GM12878 (cell line): Measurements from ENCODE around the gene PDCD1LG2. TPM values are rescaled to one million over a fixed set of nuclear protein-coding genes. Genes with fewer than 3 reads are reported as not detected.

Experiments
- BCL11A ChIP-seq: IDR thresholded peaks from 2 replicates; pipeline ENCODE4 v1.6.1; 2011; ENCODE audit warnings: low read depth, low read length
- EP300 ChIP-seq, 2 experiments: fragments of 150-350 bp in 1 of 2; IDR thresholded peaks; 2 replicates each; pipeline ENCODE4 v1.6.1; 2011 to 2012; ENCODE audit warnings: low read depth in 2 of 2, low read length in 2 of 2, borderline replicate concordance in 1 of 2, improper control_type of control experiment in 1 of 2, inconsistent platforms in 1 of 2; ENCODE audit not compliant: control insufficient read depth in 1 of 2
- KLF5 ChIP-seq: fragments of 450-650 bp; IDR thresholded peaks from 2 replicates; pipeline ENCODE4 v1.6.1; 2014; ENCODE audit warnings: mild to moderate bottlenecking; ENCODE audit not compliant: partially characterized antibody
- MTA2 ChIP-seq: fragments of 450-650 bp; IDR thresholded peaks from 2 replicates; pipeline ENCODE4 v1.6.1; 2016; ENCODE audit warnings: low read depth, mild to moderate bottlenecking, moderate library complexity
- NFIC ChIP-seq: IDR thresholded peaks from 2 replicates; pipeline ENCODE4 v1.6.1; 2012; ENCODE audit warnings: low read depth, mild to moderate bottlenecking, inconsistent platforms, low read length, moderate library complexity
- NFXL1 ChIP-seq: fragments of 450-650 bp; IDR thresholded peaks from 2 replicates; pipeline ENCODE4 v1.6.1; 2017; ENCODE audit warnings: antibody characterized with exemption, mild to moderate bottlenecking, borderline replicate concordance
- POLR2AphosphoS2 ChIP-seq: IDR thresholded peaks from 2 replicates; pipeline ENCODE4 v1.6.1; 2011; ENCODE audit warnings: low read depth, mild to moderate bottlenecking, low read length, improper control_type of control experiment, moderate library complexity
- POU2F2 ChIP-seq: IDR thresholded peaks from 3 replicates; pipeline ENCODE4 v1.6.1; 2011; ENCODE audit warnings: low read depth, mild to moderate bottlenecking, low read length, borderline replicate concordance
- RELA ChIP-seq: fragments of 450-650 bp; IDR thresholded peaks from 2 replicates; pipeline ENCODE4 v1.8.0; 2014; ENCODE audit warnings: borderline replicate concordance; ENCODE audit not compliant: partially characterized antibody
- SIN3A ChIP-seq: IDR thresholded peaks from 2 replicates; pipeline ENCODE4 v1.6.1; 2012; ENCODE audit warnings: low read depth, low read length, improper control_type of control experiment
- STAT1 ChIP-seq: fragments of 450-650 bp; conservative IDR thresholded peaks from 2 replicates; pipeline ENCODE4 v1.6.1; 2014; ENCODE audit warnings: antibody characterized with exemption, mild to moderate bottlenecking
- YY1 ChIP-seq: IDR thresholded peaks from 2 replicates; pipeline ENCODE4 v1.6.1; 2011; ENCODE audit warnings: low read depth, mild to moderate bottlenecking, low read length
- ZNF24 ChIP-seq: fragments of 450-650 bp; IDR thresholded peaks from 2 replicates; pipeline ENCODE4 v1.6.1; 2017; ENCODE audit warnings: antibody characterized with exemption, mild to moderate bottlenecking
- ZNF622 ChIP-seq: fragments of 450-650 bp; IDR thresholded peaks from 2 replicates; pipeline ENCODE4 v1.6.1; 2017; ENCODE audit warnings: mild to moderate bottlenecking, inconsistent platforms
- polyA plus RNA-seq, 11 experiments: library from polyadenylated mRNA; depleted of rRNA in 4 of 11; unstranded in 6 of 11; stranded (reverse) in 5 of 11; fragments of >200 nt; fragmentation: Nextera tagmentation in 4 of 11; fragmentation: Illumina TruSeq in 1 of 11; extraction: Ambion mirVana in 4 of 11; extraction: Trizol in 1 of 11; gene quantifications; 1 replicate in 1 of 11; 2 replicates in 10 of 11; pipeline versions ENCODE4 v1.2.1 to v1.2.3, GENCODE V29; 2011 to 2016; ENCODE audit warnings: inconsistent platforms in 2 of 11, missing spikeins in 2 of 11, low read depth in 1 of 11
- total RNA-seq, 4 experiments: library from RNA; depleted of rRNA in 3 of 4; stranded (reverse); fragments of >200 nt in 3 of 4; fragmentation: Illumina TruSeq in 1 of 4; extraction: Trizol in 1 of 4; gene quantifications; 2 replicates each; pipeline versions ENCODE4 v1.2.1 to v1.2.3, GENCODE V29; 2013 to 2021
- TF ChIP-seq, protein P1 (sequence below): fragments of 450-650 bp; IDR thresholded peaks from 2 replicates; pipeline ENCODE4 v1.6.1; 2016; ENCODE audit warnings: mild to moderate bottlenecking
- TF ChIP-seq, protein P2 (sequence below): IDR thresholded peaks from 2 replicates; pipeline ENCODE4 v1.6.1; 2011; ENCODE audit warnings: borderline replicate concordance, low read depth, mild to moderate bottlenecking, moderate library complexity, low read length; ENCODE audit not compliant: insufficient read depth, poor library complexity, severe bottlenecking
- TF ChIP-seq, protein P3 (sequence below): IDR thresholded peaks from 2 replicates; pipeline ENCODE4 v1.6.1; 2011; ENCODE audit warnings: borderline replicate concordance, low read depth, mild to moderate bottlenecking, moderate library complexity, mixed read lengths, low read length; ENCODE audit not compliant: insufficient read depth; ENCODE audit errors: extremely low read length
- TF ChIP-seq, protein P4 (sequence below): fragments of 450-650 bp; conservative IDR thresholded peaks from 2 replicates; pipeline ENCODE4 v1.6.1; 2017; ENCODE audit warnings: mild to moderate bottlenecking, moderate library complexity
- TF ChIP-seq, protein P5 (sequence below): IDR thresholded peaks from 2 replicates; pipeline ENCODE4 v1.6.1; 2012; ENCODE audit warnings: low read depth, low read length, improper control_type of control experiment

Gene PDCD1LG2
- total and polyA plus RNA-seq, 10 of the 15 experiments (the other 5 are each of a cell fraction or from before 2014, with no cell fraction given) = 1.5 to 37.3 (median 3.0) TPM

DNA sequence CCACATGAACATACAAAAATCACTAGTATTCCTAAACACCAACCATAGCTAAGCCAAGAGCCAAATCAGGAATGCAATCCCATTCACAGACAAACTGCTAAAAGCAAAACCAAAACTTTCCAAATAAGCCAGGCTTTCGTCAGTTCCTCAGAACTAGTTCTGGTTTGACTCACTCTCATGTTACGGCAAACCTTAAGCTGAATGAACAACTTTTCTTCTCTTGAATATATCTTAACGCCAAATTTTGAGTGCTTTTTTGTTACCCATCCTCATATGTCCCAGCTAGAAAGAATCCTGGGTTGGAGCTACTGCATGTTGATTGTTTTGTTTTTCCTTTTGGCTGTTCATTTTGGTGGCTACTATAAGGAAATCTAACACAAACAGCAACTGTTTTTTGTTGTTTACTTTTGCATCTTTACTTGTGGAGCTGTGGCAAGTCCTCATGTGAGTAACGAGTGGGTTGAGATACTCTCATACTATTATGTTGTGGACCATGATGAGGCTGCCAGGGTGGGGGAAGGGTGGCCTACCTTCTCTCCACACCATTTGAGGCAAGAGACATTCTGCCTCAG is at the start of gene PDCD1LG2 (continued):
- no peak for TF ChIP-seq SIN3A
- TF ChIP-seq POU2F2 = no peak
- peak; percentile 53; the same call in 1 of the 2 replicates for TF ChIP-seq ZNF24
- no peak for TF ChIP-seq STAT1
- TF ChIP-seq, protein P1, sequence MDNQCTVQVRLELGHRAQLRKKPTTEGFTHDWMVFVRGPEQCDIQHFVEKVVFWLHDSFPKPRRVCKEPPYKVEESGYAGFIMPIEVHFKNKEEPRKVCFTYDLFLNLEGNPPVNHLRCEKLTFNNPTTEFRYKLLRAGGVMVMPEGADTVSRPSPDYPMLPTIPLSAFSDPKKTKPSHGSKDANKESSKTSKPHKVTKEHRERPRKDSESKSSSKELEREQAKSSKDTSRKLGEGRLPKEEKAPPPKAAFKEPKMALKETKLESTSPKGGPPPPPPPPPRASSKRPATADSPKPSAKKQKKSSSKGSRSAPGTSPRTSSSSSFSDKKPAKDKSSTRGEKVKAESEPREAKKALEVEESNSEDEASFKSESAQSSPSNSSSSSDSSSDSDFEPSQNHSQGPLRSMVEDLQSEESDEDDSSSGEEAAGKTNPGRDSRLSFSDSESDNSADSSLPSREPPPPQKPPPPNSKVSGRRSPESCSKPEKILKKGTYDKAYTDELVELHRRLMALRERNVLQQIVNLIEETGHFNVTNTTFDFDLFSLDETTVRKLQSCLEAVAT = peak; percentile 81
- TF ChIP-seq, protein P2, sequence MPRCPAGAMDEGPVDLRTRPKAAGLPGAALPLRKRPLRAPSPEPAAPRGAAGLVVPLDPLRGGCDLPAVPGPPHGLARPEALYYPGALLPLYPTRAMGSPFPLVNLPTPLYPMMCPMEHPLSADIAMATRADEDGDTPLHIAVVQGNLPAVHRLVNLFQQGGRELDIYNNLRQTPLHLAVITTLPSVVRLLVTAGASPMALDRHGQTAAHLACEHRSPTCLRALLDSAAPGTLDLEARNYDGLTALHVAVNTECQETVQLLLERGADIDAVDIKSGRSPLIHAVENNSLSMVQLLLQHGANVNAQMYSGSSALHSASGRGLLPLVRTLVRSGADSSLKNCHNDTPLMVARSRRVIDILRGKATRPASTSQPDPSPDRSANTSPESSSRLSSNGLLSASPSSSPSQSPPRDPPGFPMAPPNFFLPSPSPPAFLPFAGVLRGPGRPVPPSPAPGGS = no peak
- no peak for TF ChIP-seq NFXL1
- peak; percentile 76 for TF ChIP-seq MTA2
- TF ChIP-seq, protein P3, sequence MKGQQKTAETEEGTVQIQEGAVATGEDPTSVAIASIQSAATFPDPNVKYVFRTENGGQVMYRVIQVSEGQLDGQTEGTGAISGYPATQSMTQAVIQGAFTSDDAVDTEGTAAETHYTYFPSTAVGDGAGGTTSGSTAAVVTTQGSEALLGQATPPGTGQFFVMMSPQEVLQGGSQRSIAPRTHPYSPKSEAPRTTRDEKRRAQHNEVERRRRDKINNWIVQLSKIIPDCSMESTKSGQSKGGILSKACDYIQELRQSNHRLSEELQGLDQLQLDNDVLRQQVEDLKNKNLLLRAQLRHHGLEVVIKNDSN = no peak
- no peak for TF ChIP-seq KLF5
- TF ChIP-seq, protein P4, sequence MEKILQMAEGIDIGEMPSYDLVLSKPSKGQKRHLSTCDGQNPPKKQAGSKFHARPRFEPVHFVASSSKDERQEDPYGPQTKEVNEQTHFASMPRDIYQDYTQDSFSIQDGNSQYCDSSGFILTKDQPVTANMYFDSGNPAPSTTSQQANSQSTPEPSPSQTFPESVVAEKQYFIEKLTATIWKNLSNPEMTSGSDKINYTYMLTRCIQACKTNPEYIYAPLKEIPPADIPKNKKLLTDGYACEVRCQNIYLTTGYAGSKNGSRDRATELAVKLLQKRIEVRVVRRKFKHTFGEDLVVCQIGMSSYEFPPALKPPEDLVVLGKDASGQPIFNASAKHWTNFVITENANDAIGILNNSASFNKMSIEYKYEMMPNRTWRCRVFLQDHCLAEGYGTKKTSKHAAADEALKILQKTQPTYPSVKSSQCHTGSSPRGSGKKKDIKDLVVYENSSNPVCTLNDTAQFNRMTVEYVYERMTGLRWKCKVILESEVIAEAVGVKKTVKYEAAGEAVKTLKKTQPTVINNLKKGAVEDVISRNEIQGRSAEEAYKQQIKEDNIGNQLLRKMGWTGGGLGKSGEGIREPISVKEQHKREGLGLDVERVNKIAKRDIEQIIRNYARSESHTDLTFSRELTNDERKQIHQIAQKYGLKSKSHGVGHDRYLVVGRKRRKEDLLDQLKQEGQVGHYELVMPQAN = peak; percentile 47; the same call in 1 of the 2 replicates
- no peak for TF ChIP-seq ZNF622
- TF ChIP-seq POLR2AphosphoS2 = no peak
- peak in 1 of 2 experiments; percentile 89; a peak in 2 of 4 replicates for TF ChIP-seq EP300 (IDR thresholded peaks at IDR 0.05; ENCODE audit: borderline replicate concordance in 1 of 2, control insufficient read depth in 1 of 2, low read depth in 2 of 2, low read length in 2 of 2)
- no peak for TF ChIP-seq YY1
- TF ChIP-seq, protein P5, sequence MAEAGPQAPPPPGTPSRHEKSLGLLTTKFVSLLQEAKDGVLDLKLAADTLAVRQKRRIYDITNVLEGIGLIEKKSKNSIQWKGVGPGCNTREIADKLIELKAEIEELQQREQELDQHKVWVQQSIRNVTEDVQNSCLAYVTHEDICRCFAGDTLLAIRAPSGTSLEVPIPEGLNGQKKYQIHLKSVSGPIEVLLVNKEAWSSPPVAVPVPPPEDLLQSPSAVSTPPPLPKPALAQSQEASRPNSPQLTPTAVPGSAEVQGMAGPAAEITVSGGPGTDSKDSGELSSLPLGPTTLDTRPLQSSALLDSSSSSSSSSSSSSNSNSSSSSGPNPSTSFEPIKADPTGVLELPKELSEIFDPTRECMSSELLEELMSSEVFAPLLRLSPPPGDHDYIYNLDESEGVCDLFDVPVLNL = no peak
- TF ChIP-seq RELA = no peak
- peak; percentile 89 for TF ChIP-seq NFIC
- peak; percentile 82; the same call in 1 of the 2 replicates for TF ChIP-seq BCL11A
